Loucy (cell line): ENCODE results near the gene FAM131B.

Experiments
- H2AFZ ChIP-seq: fragments of 200-600 bp; sonication (generic); 2 replicates; pipeline ENCODE4 v1.6.0; 2016; ENCODE audit warnings: antibody characterized with exemption, mild to moderate bottlenecking, low read length, moderate library complexity
- H3F3A ChIP-seq: fragments of 200-600 bp; 2 replicates; pipeline ENCODE4 v1.6.0; 2016; ENCODE audit warnings: antibody characterized with exemption, low read depth, mild to moderate bottlenecking
- H3K27me3 ChIP-seq: fragments of 200-600 bp; sonication (generic); 2 replicates; pipeline ENCODE4 v1.6.1; 2014; ENCODE audit warnings: low read length, mild to moderate bottlenecking; ENCODE audit not compliant: insufficient read depth, poor library complexity, severe bottlenecking
- H3K36me3 ChIP-seq: fragments of 200-600 bp; sonication (generic); 2 replicates; pipeline ENCODE4 v1.6.1; 2016; ENCODE audit warnings: low read length; ENCODE audit not compliant: insufficient read depth
- H3K4me1 ChIP-seq: fragments of 200-600 bp; sonication (generic); 2 replicates; pipeline ENCODE4 v1.5.1; 2014; ENCODE audit warnings: low read length, mild to moderate bottlenecking; ENCODE audit not compliant: insufficient read depth, poor library complexity, severe bottlenecking
- H3K4me2 ChIP-seq: fragments of 200-600 bp; sonication (generic); 2 replicates; pipeline ENCODE4 v1.6.0; 2014; ENCODE audit warnings: antibody characterized with exemption, low read length, low read depth, mild to moderate bottlenecking; ENCODE audit not compliant: poor library complexity, severe bottlenecking
- H3K4me3 ChIP-seq: fragments of 200-600 bp; sonication (generic); 2 replicates; pipeline ENCODE4 v1.5.1; 2014; ENCODE audit warnings: low read length, mild to moderate bottlenecking, mixed read lengths; ENCODE audit not compliant: poor library complexity, severe bottlenecking
- H3K79me2 ChIP-seq: fragments of 200-600 bp; sonication (generic); 2 replicates; pipeline ENCODE4 v1.6.1; 2014; ENCODE audit warnings: low read length; ENCODE audit not compliant: insufficient read depth
- H3K9ac ChIP-seq: fragments of 200-600 bp; sonication (generic); 2 replicates; pipeline ENCODE4 v1.6.0; 2014; ENCODE audit warnings: mild to moderate bottlenecking, low read depth, low read length, moderate library complexity; ENCODE audit not compliant: poor library complexity, severe bottlenecking
- H3K9me2 ChIP-seq: fragments of 200-600 bp; sonication (generic); replicated peaks from 2 replicates; pipeline ENCODE4 v1.6.1; 2016; ENCODE audit warnings: low read depth, low read length, mixed read lengths
- H3K9me3 ChIP-seq: fragments of 200-600 bp; sonication (generic); 2 replicates; pipeline ENCODE4 v1.6.1; 2014; ENCODE audit warnings: mild to moderate bottlenecking, antibody characterized with exemption, low read length, low read depth; ENCODE audit not compliant: insufficient read depth
- H4K20me1 ChIP-seq: fragments of 200-600 bp; sonication (generic); 2 replicates; pipeline ENCODE4 v1.6.0; 2014; ENCODE audit warnings: antibody characterized with exemption, low read length, mild to moderate bottlenecking; ENCODE audit not compliant: insufficient read depth, poor library complexity, severe bottlenecking
- EZH2phosphoT487 ChIP-seq: fragments of 200-600 bp; IDR thresholded peaks from 2 replicates; pipeline ENCODE4 v1.6.1; 2018; ENCODE audit warnings: antibody characterized with exemption, mild to moderate bottlenecking, moderate library complexity, borderline replicate concordance
- TF ChIP-seq, protein P1 (sequence below): fragments of 200-600 bp; sonication (generic); conservative IDR thresholded peaks from 2 replicates; pipeline ENCODE4 v1.5.1; 2014; ENCODE audit warnings: mild to moderate bottlenecking, antibody characterized with exemption, low read length

FAM131B gene

DNA sequence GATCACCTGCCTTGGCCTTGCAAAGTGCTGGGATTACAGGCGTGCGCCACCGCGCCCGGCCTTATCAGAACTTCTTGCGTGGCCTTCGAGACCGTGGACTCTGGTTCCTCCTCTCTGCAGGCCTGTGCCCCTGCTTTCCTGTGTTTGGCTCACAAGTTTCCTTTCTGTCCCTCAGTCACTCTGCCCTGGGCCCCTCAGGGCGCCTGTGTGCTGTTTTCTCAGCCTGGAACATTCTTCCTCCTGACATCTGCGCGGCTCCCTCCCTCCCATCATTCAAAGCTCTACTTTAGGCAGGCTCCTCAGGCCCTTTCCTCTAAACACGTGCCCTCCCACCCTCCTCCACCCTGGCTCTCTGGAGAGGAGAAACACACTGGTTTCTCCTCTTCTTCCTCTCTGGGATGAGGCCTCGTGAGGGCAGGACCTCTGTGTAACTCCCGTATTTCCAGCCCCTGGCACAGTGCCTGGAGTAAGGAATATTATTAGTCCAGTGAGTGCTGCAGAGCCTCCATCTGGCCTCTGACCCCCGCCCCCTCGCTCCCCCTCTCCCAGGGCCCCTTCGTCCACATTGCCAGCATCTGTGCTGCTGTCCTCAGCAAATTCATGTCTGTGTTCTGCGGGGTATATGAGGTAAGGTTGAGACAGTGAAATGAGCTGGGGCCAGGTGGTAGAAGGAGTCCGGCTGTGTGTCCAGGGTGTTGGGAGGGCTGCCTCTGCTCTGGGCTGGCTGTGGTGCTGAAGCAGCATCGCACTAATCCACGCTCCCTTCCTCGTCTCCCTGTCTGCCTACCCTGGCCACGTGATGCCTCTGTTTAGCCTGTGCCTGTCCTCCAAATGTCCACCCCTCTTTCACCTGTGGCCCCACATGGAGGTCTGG lies 39.5 kb downstream of the FAM131B start:
- H3K9ac ChIP-seq: no peak overlapping the region
- H3K9me3 ChIP-seq: no peaks in the 10 kb centered on the region
- H3K27me3 ChIP-seq: no peaks in the 10 kb centered on the region
- H3K4me2 ChIP-seq: no peak overlapping the region
- TF ChIP-seq EZH2phosphoT487: no peak
- TF ChIP-seq, protein P1, sequence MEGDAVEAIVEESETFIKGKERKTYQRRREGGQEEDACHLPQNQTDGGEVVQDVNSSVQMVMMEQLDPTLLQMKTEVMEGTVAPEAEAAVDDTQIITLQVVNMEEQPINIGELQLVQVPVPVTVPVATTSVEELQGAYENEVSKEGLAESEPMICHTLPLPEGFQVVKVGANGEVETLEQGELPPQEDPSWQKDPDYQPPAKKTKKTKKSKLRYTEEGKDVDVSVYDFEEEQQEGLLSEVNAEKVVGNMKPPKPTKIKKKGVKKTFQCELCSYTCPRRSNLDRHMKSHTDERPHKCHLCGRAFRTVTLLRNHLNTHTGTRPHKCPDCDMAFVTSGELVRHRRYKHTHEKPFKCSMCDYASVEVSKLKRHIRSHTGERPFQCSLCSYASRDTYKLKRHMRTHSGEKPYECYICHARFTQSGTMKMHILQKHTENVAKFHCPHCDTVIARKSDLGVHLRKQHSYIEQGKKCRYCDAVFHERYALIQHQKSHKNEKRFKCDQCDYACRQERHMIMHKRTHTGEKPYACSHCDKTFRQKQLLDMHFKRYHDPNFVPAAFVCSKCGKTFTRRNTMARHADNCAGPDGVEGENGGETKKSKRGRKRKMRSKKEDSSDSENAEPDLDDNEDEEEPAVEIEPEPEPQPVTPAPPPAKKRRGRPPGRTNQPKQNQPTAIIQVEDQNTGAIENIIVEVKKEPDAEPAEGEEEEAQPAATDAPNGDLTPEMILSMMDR: no peak
- H4K20me1 ChIP-seq: no peaks in the 10 kb centered on the region
- H3K36me3 ChIP-seq: no peaks in the 10 kb centered on the region
- H3K4me1 ChIP-seq: no peaks in the 10 kb centered on the region
- no peak overlapping the region for H2AFZ ChIP-seq
- no peaks in the 10 kb centered on the region for H3F3A ChIP-seq
- H3K79me2 ChIP-seq: no peaks in the 10 kb centered on the region
- H3K9me2 ChIP-seq: no peaks in the 10 kb centered on the region
- H3K4me3 ChIP-seq: no peak overlapping the region

GRCh38 chr7:143321734-143322133 lies 40.8 kb downstream of the FAM131B start:
- no peak for TF ChIP-seq EZH2phosphoT487
- TF ChIP-seq, protein P1: peak; percentile 51
- no peaks in the 10 kb centered on the region for H3K9me2 ChIP-seq
- H4K20me1 ChIP-seq: no peaks in the 10 kb centered on the region
- no peaks in the 10 kb centered on the region for H3K36me3 ChIP-seq
- no peaks in the 10 kb centered on the region for H3K9me3 ChIP-seq
- no peaks in the 10 kb centered on the region for H3K27me3 ChIP-seq
- H3K4me1 ChIP-seq: no peaks in the 10 kb centered on the region
- no peak overlapping the region for H3K9ac ChIP-seq
- no peak overlapping the region for H3K4me2 ChIP-seq
- no peak overlapping the region for H3K4me3 ChIP-seq
- no peaks in the 10 kb centered on the region for H3K79me2 ChIP-seq
- H2AFZ ChIP-seq: no peak overlapping the region
- H3F3A ChIP-seq: no peaks in the 10 kb centered on the region

- Histone ChIP-seq H3K9me2 (no peaks in the 10 kb centered on the region), H3K27me3 (no peaks in the 10 kb centered on the region), H2AFZ (no peak overlapping the region), H4K20me1 (no peaks in the 10 kb centered on the region), H3K36me3 (no peaks in the 10 kb centered on the region), H3K4me2 (no peak overlapping the region), H3K79me2 (no peaks in the 10 kb centered on the region), H3K9ac (no peak overlapping the region), H3K4me3 (no peak overlapping the region), H3K4me1 (no peaks in the 10 kb centered on the region), H3K9me3 (no peaks in the 10 kb centered on the region), H3F3A (no peaks in the 10 kb centered on the region)
- TF ChIP-seq, protein P1: no peak
- no peak for TF ChIP-seq EZH2phosphoT487
These were observed 41.3 kb downstream of the FAM131B start for GRCh38 chr7:143321242-143321641.
